ENCODE results near the gene BNC1.
A peak's percentile ranks its signal among the peaks of the same experiment; 100 is the strongest.

The BNC1 gene

DNA sequence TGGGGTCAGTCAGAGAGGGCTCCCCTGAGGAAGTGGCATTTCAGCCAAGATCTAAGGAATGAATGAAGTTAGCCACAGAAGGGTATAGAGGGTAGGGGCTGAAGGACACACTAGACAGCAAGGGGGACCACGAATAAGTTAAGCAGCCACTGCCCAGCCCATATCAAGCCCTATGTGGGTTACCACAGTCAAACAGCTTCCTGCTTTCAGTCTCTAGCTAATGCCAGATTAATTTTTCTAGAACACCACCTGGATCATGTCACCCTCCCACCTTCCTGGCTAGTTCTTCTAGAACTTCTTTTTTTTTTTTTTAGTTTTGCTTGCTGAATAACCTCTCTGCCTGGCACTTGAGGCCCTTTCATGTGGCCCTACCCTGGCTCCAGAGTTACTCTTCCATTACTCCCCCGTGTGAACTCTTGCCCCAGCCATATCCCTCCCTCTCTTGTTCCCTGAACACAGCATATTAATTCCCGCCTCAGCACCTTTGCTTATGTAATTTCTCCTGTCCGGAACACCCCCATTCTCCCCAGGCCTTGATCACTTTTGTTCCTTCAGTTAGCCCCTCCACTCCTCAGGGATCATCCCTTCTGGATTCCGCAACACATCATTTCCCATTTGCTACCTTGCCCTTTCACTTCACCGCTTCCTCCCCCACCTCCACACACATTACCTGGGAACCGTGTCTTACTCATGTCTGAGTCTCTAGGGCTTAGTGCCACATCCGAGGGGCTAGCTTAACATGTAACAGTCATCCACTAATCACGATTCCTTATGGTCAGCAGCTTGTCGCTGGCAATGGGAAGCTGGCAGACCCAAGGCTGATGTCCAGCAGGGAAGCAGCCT lies 20.6 kb upstream of the BNC1 start:
- no peaks in the 10 kb centered on the region for H3K36me3 Mint-ChIP-seq (ENCODE audit: low read depth)
- H3K4me3 Mint-ChIP-seq: peak overlapping the region in 1 of 3 experiments; percentile 1
- peaks cover 15% of the 10 kb centered on the region for H3K4me1 Mint-ChIP-seq
- no peaks in the 10 kb centered on the region for H3K27me3 Mint-ChIP-seq (ENCODE audit: low read depth)
- H3K27ac Mint-ChIP-seq: peak overlapping the region; percentile 0 to 73 (median 30)
- no peak for TF ChIP-seq CTCF (IDR thresholded peaks at IDR 0.05; ENCODE audit: unreplicated experiment in 3 of 3)
- peaks cover 4% of the 10 kb centered on the region for H3K9me3 Mint-ChIP-seq

DNA sequence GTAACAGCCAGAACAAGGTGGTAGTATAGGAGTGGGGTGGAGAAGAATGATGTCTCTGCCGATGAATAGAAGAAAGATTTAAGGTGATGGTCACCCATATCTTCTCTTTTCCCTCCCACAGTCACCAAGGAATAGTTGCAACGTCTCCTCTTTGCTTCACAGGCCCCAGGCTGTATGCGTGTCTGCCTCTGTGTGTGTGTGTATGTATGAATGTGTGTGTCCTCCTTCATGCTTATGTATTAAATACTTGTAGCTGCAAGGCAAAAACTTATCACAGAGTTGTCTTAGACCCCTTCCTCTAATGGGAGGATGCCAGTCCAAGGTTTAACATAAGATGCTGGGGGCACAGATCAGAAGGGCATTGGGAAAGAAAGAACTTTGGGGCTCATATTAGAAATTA lies 19.1 kb upstream of the BNC1 start:
- TF ChIP-seq CTCF (IDR thresholded peaks at IDR 0.05; ENCODE audit: unreplicated experiment in 3 of 3): no peak
- H3K4me3 Mint-ChIP-seq: no peak overlapping the region
- peaks cover 15% of the 10 kb centered on the region for H3K4me1 Mint-ChIP-seq
- no peaks in the 10 kb centered on the region for H3K36me3 Mint-ChIP-seq (ENCODE audit: low read depth)
- H3K9me3 Mint-ChIP-seq: peaks cover 8% of the 10 kb centered on the region
- no peaks in the 10 kb centered on the region for H3K27me3 Mint-ChIP-seq (ENCODE audit: low read depth)
- H3K27ac Mint-ChIP-seq: peak overlapping the region in 1 of 3 experiments; percentile 5

DNA sequence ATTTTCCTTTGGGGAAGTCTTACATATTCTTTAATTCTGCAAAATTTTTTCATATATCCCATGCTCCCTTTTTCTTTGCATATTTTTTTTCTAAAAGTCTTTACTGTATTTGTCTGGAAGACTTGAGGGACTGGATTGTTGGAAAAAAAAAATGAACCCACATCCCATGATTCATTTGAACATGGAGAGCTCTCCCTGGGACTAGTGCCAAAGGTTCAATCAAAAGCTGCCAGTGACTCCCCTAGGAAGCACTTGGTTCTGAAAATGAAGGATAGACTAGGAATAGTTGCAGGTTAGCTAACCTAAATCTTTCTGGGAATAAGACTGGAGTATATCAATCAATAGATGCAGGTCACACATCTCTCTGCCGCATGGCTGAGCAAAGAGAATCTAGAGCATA lies 16.4 kb upstream of the BNC1 start:
- Mint-ChIP-seq H3K36me3 (ENCODE audit: low read depth) (no peaks in the 10 kb centered on the region), H3K27me3 (ENCODE audit: low read depth) (peaks cover 5% of the 10 kb centered on the region), H3K4me1 (peaks cover 8% of the 10 kb centered on the region), H3K27ac (no peak overlapping the region), H3K4me3 (no peak overlapping the region), H3K9me3 (peaks cover 10% of the 10 kb centered on the region)
- no peak for TF ChIP-seq CTCF (IDR thresholded peaks at IDR 0.05; ENCODE audit: unreplicated experiment in 3 of 3)

DNA sequence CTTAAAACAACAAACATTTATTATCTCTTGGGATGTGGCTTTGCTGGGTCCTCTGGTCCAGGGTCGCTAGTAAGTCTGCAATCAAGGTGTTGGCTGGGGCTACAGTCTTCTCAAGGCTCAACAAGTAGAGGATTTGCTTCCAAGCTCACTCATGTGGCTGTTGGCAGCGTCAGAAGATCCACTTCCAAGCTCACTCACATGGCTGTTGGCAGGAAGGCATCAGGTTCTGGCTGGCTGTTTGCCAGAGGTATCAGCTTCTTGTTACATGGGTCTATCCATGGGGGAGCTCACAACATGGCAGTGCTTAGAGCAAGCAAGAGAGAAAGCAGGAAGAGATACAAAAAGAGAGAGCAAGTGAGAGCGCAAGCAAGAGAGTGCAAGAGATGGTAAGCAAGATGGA lies 15.0 kb upstream of the BNC1 start:
- Mint-ChIP-seq H3K36me3 (ENCODE audit: low read depth) (no peaks in the 10 kb centered on the region), H3K9me3 (peaks cover 10% of the 10 kb centered on the region), H3K4me1 (no peaks in the 10 kb centered on the region), H3K27ac (no peak overlapping the region), H3K27me3 (ENCODE audit: low read depth) (peaks cover 5% of the 10 kb centered on the region), H3K4me3 (no peak overlapping the region)
- TF ChIP-seq CTCF (IDR thresholded peaks at IDR 0.05; ENCODE audit: unreplicated experiment in 3 of 3): no peak

GRCh38 chr15:83295417-83295816 lies 11.0 kb upstream of the BNC1 start:
- Mint-ChIP-seq H3K27ac (no peak overlapping the region), H3K27me3 (ENCODE audit: low read depth) (peaks cover 22% of the 10 kb centered on the region), H3K9me3 (peaks cover 6% of the 10 kb centered on the region), H3K4me1 (peaks cover 7% of the 10 kb centered on the region), H3K36me3 (ENCODE audit: low read depth) (no peaks in the 10 kb centered on the region), H3K4me3 (no peak overlapping the region)
- TF ChIP-seq CTCF (IDR thresholded peaks at IDR 0.05; ENCODE audit: unreplicated experiment in 3 of 3): no peak

GRCh38 chr15:83293201-83293600 lies 8.7 kb upstream of the BNC1 start:
- no peak for TF ChIP-seq CTCF (IDR thresholded peaks at IDR 0.05; ENCODE audit: unreplicated experiment in 3 of 3)
- no peak overlapping the region for H3K27ac Mint-ChIP-seq
- no peaks in the 10 kb centered on the region for H3K36me3 Mint-ChIP-seq (ENCODE audit: low read depth)
- H3K4me1 Mint-ChIP-seq: peaks cover 7% of the 10 kb centered on the region
- no peak overlapping the region for H3K4me3 Mint-ChIP-seq
- H3K9me3 Mint-ChIP-seq: peaks cover 2% of the 10 kb centered on the region
- peaks cover 39% of the 10 kb centered on the region for H3K27me3 Mint-ChIP-seq (ENCODE audit: low read depth)

Measured in nephron (organoid).